Myocyte (in vitro differentiated cells): ENCODE data around the gene RANGAP1. TPM values are rescaled to one million over a fixed set of nuclear protein-coding genes. Genes with fewer than 3 reads are reported as not detected.

ENCODE experiments used
- DNase-seq: peaks from one replicate; pipeline ENCODE4 v3.0.0-alpha.2; 2012; ENCODE audit warnings: low read depth
- polyA plus RNA-seq: library from polyadenylated mRNA; unstranded; fragments of >200 nt; gene quantifications from one replicate; pipeline ENCODE4 v1.2.1, GENCODE V29; 2012; ENCODE audit warnings: missing spikeins
- total RNA-seq: library from RNA; depleted of rRNA; stranded (reverse); fragments of >200 nt; gene quantifications from 2 replicates; pipeline ENCODE4 v1.2.3, GENCODE V29; 2014

Gene RANGAP1
- total RNA-seq, result 58.5 and 82.0 TPM in 2 replicates
- polyA plus RNA-seq, result 65.6 TPM

DNA sequence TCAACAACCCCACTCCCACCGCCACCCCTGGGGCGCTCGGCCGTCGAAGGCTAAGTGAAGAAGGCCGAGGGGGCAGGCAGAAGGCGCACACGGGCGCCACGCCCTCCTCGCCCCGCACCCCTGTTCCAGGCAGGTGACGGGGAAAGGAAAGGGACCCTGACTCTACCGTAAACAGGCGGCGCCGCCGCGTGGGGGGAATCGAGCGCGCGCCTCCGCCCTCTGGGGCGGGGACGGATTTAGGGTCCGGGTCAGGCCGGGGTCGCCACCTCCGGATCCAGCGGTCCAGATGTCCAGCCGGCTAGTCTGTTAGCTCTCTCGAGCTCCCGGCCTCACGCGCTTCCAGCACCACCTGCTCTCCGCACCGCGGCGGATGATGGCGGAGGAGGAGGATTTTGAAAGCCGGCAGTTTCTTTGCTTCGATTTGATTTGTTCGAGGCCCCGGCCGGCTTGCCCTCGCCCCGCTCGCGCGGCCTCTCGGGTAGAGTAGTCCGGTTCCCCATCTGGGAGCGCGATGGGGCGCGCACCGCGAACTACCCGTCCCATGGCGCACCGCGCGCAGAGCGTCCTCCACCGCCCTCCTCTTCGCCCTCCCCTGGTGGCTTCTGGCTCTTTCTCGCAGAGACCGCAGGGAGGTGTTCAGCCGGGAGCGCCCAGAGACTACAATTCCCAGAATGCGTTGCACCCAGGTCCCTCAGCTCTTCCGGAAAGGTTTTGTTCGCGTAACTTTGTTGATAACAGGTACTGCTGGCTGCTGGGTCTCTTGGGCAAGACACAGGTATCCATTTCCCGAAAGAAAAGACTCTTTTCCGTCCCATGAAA is at the start of gene RANGAP1:
Gene RANGAP1 (minus strand): TSS at position 368 of the 819 bp plus-strand sequence. CDS start 5,143 bp downstream, outside the sequence.
- DNase-seq, result peak; percentile 99

- no peak for DNase-seq
Measured at GRCh38 chr22:41334951-41335635, 49.1 kb upstream of the RANGAP1 start.

DNA sequence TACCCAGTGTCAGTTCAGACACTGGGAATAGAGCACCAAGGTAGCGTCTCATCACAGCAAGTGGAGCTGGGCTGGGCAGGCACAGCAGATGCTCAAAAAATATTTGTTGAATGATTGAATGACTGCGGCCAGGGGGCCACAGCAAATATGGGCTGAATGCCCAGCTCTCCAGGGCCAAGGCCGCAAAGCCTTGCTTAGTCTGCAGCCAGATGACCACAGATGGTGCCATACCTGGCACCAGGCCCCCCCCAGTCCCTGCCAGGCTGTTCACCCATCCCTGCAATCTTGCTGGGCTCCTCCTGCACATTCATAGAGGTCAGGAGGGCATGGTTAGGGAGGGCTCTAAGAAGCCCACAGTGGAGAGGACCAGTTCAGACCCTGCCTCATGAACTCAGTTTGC is 48.2 kb upstream of the RANGAP1 start:
- DNase-seq, result peak; percentile 47

DNA sequence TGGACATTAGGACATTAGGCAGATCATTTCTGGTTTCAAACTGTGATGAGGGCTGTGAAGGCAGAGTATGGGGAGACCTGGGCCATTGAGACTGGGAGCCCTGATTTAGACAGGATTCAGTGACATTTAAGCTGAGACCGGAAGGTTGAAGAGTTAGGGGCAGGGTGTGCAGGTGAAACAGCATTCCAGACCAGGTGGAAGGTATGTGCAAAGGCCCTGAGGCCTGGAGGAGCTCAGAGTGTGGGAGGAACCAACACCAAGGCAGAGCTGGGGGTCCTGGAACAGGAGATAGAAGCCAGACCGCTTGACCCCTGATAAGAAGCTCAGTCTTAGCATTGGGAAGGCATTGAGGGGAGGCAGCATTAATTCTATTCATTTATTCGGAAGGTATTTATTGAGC is 47.8 kb upstream of the RANGAP1 start:
- no peak for DNase-seq

- DNase-seq, result no peak
Measured at GRCh38 chr22:41332217-41332939, 46.4 kb upstream of the RANGAP1 start.

DNA sequence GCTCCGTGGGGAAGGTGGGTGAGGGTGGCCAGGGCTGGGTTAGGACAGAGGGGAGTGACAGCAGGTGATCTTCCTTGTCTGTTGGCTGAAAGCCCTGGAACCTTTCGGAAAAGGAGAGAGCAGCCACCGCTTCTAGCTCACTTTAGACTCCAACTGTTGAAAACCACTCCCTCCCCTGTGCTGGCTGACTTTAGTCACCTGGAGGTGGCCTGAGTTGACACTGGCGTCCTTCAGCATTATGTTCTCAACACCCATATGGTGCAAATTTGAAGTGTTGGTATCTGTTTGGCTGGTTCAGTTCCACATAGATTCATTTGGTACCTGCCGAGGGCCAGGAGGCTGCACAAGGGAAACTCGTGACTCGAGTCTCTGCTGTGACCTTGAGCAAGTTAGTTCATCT is 44.2 kb upstream of the RANGAP1 start:
- DNase-seq, result no peak

DNA sequence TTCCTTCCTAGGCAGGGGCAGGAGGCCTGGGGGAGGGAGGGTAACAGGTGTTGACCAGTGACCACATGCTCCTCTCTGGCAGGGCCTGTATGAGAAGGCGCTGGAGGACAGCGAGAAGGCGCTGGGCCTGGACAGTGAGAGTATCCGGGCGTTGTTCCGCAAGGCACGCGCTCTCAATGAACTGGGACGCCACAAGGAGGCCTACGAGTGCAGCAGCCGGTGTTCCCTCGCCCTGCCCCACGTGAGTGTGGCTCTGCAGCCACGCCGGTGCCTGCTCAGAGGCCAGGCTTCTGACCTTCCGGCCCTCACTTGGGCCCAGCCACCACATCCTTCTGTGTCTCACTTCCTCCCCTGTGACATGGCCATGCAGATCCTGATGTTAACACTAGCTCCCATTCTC is 41.1 kb upstream of the RANGAP1 start:
- DNase-seq, result peak; percentile 71

DNA sequence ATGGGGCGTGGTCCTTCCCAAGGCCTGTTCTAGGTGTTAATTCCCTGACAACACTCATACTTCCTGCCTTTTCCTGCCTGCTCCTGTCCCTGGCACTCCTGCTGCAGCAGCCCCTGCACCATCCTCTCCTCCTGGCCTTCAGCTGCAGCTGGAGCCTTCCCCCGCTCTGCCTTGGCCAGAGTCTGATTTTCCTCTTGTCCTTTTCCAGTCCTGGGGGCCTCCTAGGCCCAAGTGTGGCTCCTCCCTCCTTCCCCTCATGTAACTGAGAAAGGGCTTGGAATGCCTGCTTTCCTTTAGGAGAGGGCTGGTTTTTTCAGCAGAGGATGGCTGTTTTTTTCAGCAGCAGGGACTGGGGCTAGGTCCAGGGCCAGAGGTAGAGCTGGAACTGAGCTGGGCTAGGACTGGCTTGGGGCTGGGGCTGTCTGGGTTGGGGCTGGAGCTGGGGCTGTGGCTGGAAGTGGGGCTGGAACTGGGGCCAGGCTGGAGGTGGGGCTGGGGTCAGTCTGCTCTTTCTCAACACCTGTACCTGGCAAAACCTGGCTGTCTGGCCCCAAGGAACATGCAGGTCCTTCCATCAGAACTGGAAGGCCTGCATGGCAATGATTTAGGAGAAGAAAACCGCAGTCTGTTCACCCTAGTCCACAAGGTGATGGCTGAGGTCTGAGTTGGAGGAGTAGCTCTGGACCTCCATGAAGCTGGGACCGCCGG is 39.0 kb upstream of the RANGAP1 start:
- DNase-seq, result no peak

- no peak for DNase-seq
Measured at GRCh38 chr22:41320416-41321240, 34.6 kb upstream of the RANGAP1 start.

DNA sequence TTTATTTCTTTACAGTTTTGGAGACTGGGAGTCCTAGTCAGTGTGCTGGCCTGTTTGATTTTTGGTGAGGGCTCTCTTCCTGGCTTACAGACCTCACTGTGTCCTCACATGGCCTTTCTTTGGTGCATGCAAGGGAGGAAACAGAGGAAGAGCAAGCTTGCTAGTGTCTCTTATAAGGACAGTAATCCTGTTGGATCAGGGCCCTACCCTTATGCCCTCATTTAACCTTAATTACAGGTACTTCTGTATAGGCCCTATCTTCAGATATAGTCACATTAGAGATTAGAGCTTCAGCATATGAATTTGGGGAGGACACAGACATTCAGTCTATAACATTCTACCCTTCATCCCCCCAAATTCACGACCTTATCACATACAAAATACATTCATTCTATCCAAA is 29.6 kb upstream of the RANGAP1 start:
- DNase-seq, result no peak

- no peak for DNase-seq
Measured at GRCh38 chr22:41314821-41315220, 28.8 kb upstream of the RANGAP1 start.

GRCh38 chr22:41311487-41311886 is 25.5 kb upstream of the RANGAP1 start:
- no peak for DNase-seq

DNA sequence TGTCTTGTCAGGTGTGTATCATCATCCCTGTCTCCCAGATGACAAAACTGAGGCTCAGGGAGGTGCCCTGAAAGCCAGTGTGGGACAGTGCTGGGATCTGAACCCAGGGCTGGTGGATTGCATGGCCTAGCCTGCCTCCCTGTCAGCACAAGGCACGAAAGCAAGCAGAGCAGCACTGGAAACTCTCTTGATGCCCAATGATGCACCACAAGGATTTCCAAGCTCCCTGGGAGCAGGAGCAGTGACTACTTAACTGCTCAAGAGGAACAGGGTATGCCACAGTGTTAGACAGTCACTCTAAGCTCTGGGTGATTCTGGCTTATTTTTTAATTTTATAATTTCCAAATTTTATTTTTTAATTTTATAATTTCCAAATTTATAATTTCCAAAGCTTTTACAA is 24.3 kb upstream of the RANGAP1 start:
- no peak for DNase-seq

- DNase-seq, result no peak
Measured at GRCh38 chr22:41308544-41308947, 22.6 kb upstream of the RANGAP1 start.

DNA sequence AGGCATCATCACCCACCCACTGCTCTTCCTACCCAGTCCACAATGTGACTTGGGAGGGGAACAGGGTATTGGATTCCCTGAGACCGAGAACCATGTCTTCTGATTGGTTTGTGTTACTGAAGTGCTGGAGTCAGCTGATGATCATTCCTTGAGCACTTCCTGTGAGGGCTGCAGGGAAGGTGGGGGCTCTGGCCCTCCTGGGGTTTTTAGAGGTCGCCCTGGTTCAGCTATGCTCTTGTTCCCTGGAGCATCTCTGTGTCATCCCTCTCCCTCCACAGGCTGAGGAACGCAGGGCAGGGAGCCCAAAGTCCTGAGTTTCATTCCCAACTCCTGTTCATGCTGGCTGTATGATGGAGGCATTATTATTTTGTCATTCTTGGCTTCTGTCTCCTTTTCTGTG is 22.1 kb upstream of the RANGAP1 start:
- DNase-seq, result peak; percentile 45

- DNase-seq, result peak; percentile 57
Measured at GRCh38 chr22:41305646-41306045, 19.7 kb upstream of the RANGAP1 start.

- no peak for DNase-seq
Measured at GRCh38 chr22:41302811-41303210, 16.8 kb upstream of the RANGAP1 start.

- peak; percentile 19 for DNase-seq
Measured at GRCh38 chr22:41302021-41302767, 16.2 kb upstream of the RANGAP1 start.
